K562 (cell line): ENCODE measurements around the gene PRUNE1. TPM values are rescaled to one million over a fixed set of nuclear protein-coding genes. Genes with fewer than 3 reads are reported as not detected.

ENCODE experiments used
- ATAC-seq: fragments of 200-7000 bp; cut with Tn5 transposase; 3 replicates; pipeline ENCODE4 v1.9.1; 2020; ENCODE audit warnings: moderate library complexity
- BruUV-seq: library from RNA; stranded (reverse); fragments of 400-500 nt; replicated peaks from 2 replicates; lab custom pipeline; 2021; lab: Mats Ljungman, UMichigan
- CTCF ChIA-PET: fragments of 300-600 bp; formaldehyde crosslinking; extraction: SDS; loops from one replicate; lab custom pipeline; 2021; ENCODE audit warnings: low intra/inter-chr PET ratio; lab: Yijun Ruan, JAX
- POLR2A ChIA-PET: fragments of 300-600, 350-650 bp; sonication (Branson Sonifier 250); formaldehyde crosslinking; extraction: SDS; loops from one replicate; lab custom pipeline; 2021; ENCODE audit warnings: antibody characterized with exemption, inconsistent platforms; lab: Yijun Ruan, JAX
- DNase-seq, 4 experiments: peaks; one replicate each; pipeline versions ENCODE4 v3.0.0 to v3.0.0-alpha.2; 2011 to 2018; ENCODE audit warnings: low spot score in 3 of 4, mixed read lengths in 3 of 4; ENCODE audit errors: extremely low read depth in 1 of 4
- FAIRE-seq: peaks from 2 replicates; lab custom pipeline; 2011; peaks lifted over from hg19 to GRCh38; lab: Jason Lieb, UNC
- H2AFZ ChIP-seq: 2 replicates; pipeline ENCODE4 v1.6.0; 2011; ENCODE audit warnings: low read depth, low read length, control low read depth, inconsistent platforms
- H3K27ac ChIP-seq: fragments of 200-600 bp; 3 replicates; pipeline ENCODE4 v1.8.0; 2011; ENCODE audit warnings: low read depth, mild to moderate bottlenecking, control low read depth, inconsistent platforms, low read length, moderate library complexity, mixed read lengths; ENCODE audit errors: extremely low read depth
- H3K27me3 ChIP-seq, 2 experiments: fragments of 300-600 bp in 1 of 2; 2 replicates in 1 of 2; 3 replicates in 1 of 2; pipeline versions ENCODE4 v1.6.0 to v1.8.0; 2011; ENCODE audit warnings: inconsistent platforms in 2 of 2, low read length in 2 of 2, mild to moderate bottlenecking in 1 of 2, mixed read lengths in 1 of 2, moderate library complexity in 1 of 2; ENCODE audit not compliant: control insufficient read depth in 2 of 2, insufficient read depth in 2 of 2
- H3K36me3 ChIP-seq: fragments of 300-600 bp; 3 replicates; pipeline ENCODE4 v1.8.0; 2011; ENCODE audit warnings: mild to moderate bottlenecking, low read length, inconsistent platforms; ENCODE audit not compliant: control insufficient read depth, insufficient read depth
- H3K4me1 ChIP-seq, 2 experiments: fragments of 200-600 bp in 1 of 2; replicated peaks in 1 of 2; 2 replicates in 1 of 2; 3 replicates in 1 of 2; pipeline versions ENCODE4 v1.5.1 to v1.8.0; 2011; ENCODE audit warnings: inconsistent platforms in 2 of 2, low read length in 2 of 2, mild to moderate bottlenecking in 1 of 2, mixed read lengths in 1 of 2, moderate library complexity in 1 of 2; ENCODE audit not compliant: control insufficient read depth in 2 of 2, insufficient read depth in 2 of 2
- H3K4me2 ChIP-seq: 2 replicates; pipeline ENCODE4 v1.6.1; 2011; ENCODE audit warnings: low read length, control low read depth, inconsistent platforms, mixed read lengths; ENCODE audit not compliant: insufficient read depth
- H3K4me3 ChIP-seq: fragments of 200-600 bp; sonication (generic), shearing (Covaris generic); 2 replicates; pipeline ENCODE4 v1.5.1; 2016; ENCODE audit warnings: control low read depth, inconsistent platforms
- H3K79me2 ChIP-seq: fragments of 200-600 bp; 3 replicates; pipeline ENCODE4 v1.8.0; 2011; ENCODE audit warnings: low read length, inconsistent platforms; ENCODE audit not compliant: control insufficient read depth, insufficient read depth
- H3K9ac ChIP-seq, 2 experiments: 2 replicates each; pipeline versions ENCODE4 v1.6.0 to v1.6.1; 2011; ENCODE audit warnings: low read depth in 2 of 2, low read length in 2 of 2, control low read depth in 1 of 2, inconsistent platforms in 1 of 2, mild to moderate bottlenecking in 1 of 2, mixed read lengths in 1 of 2; ENCODE audit not compliant: insufficient read depth in 1 of 2
- H3K9me1 ChIP-seq: one replicate; pipeline ENCODE4 v1.6.0; 2011; ENCODE audit warnings: inconsistent platforms, mild to moderate bottlenecking, low read length, moderate library complexity; ENCODE audit not compliant: control insufficient read depth, insufficient read depth
- H3K9me3 ChIP-seq: replicated peaks from 2 replicates; pipeline ENCODE4 v1.5.1; 2011; ENCODE audit warnings: low read depth, low read length, inconsistent platforms; ENCODE audit not compliant: control insufficient read depth, insufficient read depth
- H4K20me1 ChIP-seq: replicated peaks from 2 replicates; pipeline ENCODE4 v1.6.1; 2011; ENCODE audit warnings: low read length, inconsistent platforms, mixed read lengths; ENCODE audit not compliant: control insufficient read depth, insufficient read depth
- ATF7 ChIP-seq: fragments of 450-650 bp; IDR thresholded peaks from 2 replicates; pipeline ENCODE4 v1.7.1; 2014; ENCODE audit warnings: mild to moderate bottlenecking, moderate library complexity
- DPF2 ChIP-seq: fragments of 450-650 bp; IDR thresholded peaks from 2 replicates; pipeline ENCODE4 v1.6.1; 2016
- EHMT2 ChIP-seq: fragments of 450-650 bp; IDR thresholded peaks from 2 replicates; pipeline ENCODE4 v1.6.1; 2018; ENCODE audit warnings: antibody characterized with exemption
- KDM1A ChIP-seq, 2 experiments: fragments of 450-650 bp; IDR thresholded peaks; 2 replicates each; pipeline ENCODE4 v1.6.1; 2016; ENCODE audit warnings: mild to moderate bottlenecking in 2 of 2
- MAZ ChIP-seq, 2 experiments: fragments of 450-650 bp in 1 of 2; sonication (generic) in 1 of 2; formaldehyde crosslinking; IDR thresholded peaks in 1 of 2; conservative IDR thresholded peaks in 1 of 2; 2 replicates each; pipeline versions ENCODE4 v1.4.0 to v1.5.0; 2020; ENCODE audit warnings: mild to moderate bottlenecking in 1 of 2, missing genetic modification reagents in 1 of 2
- MEIS2 ChIP-seq: fragments of 450-650 bp; IDR thresholded peaks from 2 replicates; pipeline ENCODE4 v1.6.1; 2014; ENCODE audit warnings: mild to moderate bottlenecking; ENCODE audit not compliant: partially characterized antibody
- NCOA6 ChIP-seq: fragments of 450-650 bp; IDR thresholded peaks from 2 replicates; pipeline ENCODE4 v1.6.1; 2017; ENCODE audit warnings: mild to moderate bottlenecking
- RBBP5 ChIP-seq: fragments of 200-600 bp; sonication (generic); IDR thresholded peaks from 2 replicates; pipeline ENCODE4 v1.6.1; 2012; ENCODE audit warnings: borderline replicate concordance, mild to moderate bottlenecking, low read length, control low read depth, inconsistent platforms; ENCODE audit not compliant: insufficient read depth, poor library complexity, severe bottlenecking
- WGBS: fragments of 100-300 bp; shearing (Covaris generic); methylation state at CpG from one replicate; pipeline ENCODE4 v1.1.6; 2016; ENCODE audit warnings: low coverage, mixed read lengths; ENCODE audit not compliant: insufficient coverage; ENCODE audit errors: missing lambda C conversion rate; 5-methylcytosine and 5-hydroxymethylcytosine counted together
- in situ Hi-C: fragments of 300-500 bp; cut with MboI; formaldehyde crosslinking; loops from 4 replicates; pipeline ENCODE4 v1.15.0; 2018; ENCODE audit warnings: inconsistent platforms, mixed read lengths
- intact Hi-C: fragments of 100-400 bp; cut with micrococcal nuclease; formaldehyde crosslinking; loops from 2 replicates; pipeline ENCODE4 v1.14.2; 2022
- polyA plus RNA-seq, 8 experiments: library from polyadenylated mRNA; depleted of rRNA in 4 of 8; stranded (reverse) in 5 of 8; unstranded in 3 of 8; fragments of >200 nt; fragmentation: Nextera tagmentation in 2 of 8; fragmentation: Illumina TruSeq in 1 of 8; extraction: Ambion mirVana in 2 of 8; extraction: Trizol in 1 of 8; gene quantifications; 2 replicates each; pipeline versions ENCODE4 v1.2.1 to v1.2.3, GENCODE V29; 2011 to 2014; ENCODE audit warnings: inconsistent platforms in 1 of 8, missing spikeins in 1 of 8
- total RNA-seq, 7 experiments: library from RNA; depleted of rRNA in 6 of 7; stranded (reverse); fragments of >200 nt in 6 of 7; fragmentation: Illumina TruSeq in 2 of 7; extraction: Trizol in 2 of 7; gene quantifications; 2 replicates each; pipeline versions ENCODE4 v1.2.1 to v1.2.3, GENCODE V29; 2011 to 2021; ENCODE audit warnings: low replicate concordance in 1 of 7
- TF ChIP-seq, protein P1 (sequence below), 2 experiments: IDR thresholded peaks; 2 replicates each; pipeline ENCODE4 v1.6.1; 2011; ENCODE audit warnings: borderline replicate concordance in 1 of 2, control low read depth in 1 of 2, low read depth in 1 of 2, low read length in 1 of 2, mild to moderate bottlenecking in 1 of 2, mixed read lengths in 1 of 2, moderate library complexity in 1 of 2; ENCODE audit not compliant: insufficient read depth in 1 of 2, insufficient read length in 1 of 2, poor library complexity in 1 of 2, severe bottlenecking in 1 of 2; ENCODE audit errors: extremely low read depth in 1 of 2
- TF ChIP-seq, protein P2 (sequence below): fragments of 450-650 bp; IDR thresholded peaks from 2 replicates; pipeline ENCODE4 v1.6.1; 2018; ENCODE audit not compliant: partially characterized antibody
- TF ChIP-seq, protein P3 (sequence below), 2 experiments: fragments of 450-650 bp; IDR thresholded peaks; 2 replicates each; pipeline ENCODE4 v1.6.1; 2016
- TF ChIP-seq, protein P4 (sequence below): fragments of 450-650 bp; IDR thresholded peaks from 2 replicates; pipeline ENCODE4 v1.7.0; 2016; ENCODE audit warnings: borderline replicate concordance

The PRUNE1 gene
- total and polyA plus RNA-seq, 9 of the 15 experiments (the other 6 are each of a cell fraction or from before 2014, with no cell fraction given): 16.7 to 48.3 (median 26.2) TPM

GRCh38 chr1:151060007-151060656 lies 51.9 kb downstream of the PRUNE1 start, which contains the start of gene MLLT11:
Gene MLLT11, plus strand, starts transcription at chr1:151060397. Its CDS starts 6,828 bp downstream, at chr1:151067225.
- peak; percentile 46 for ATAC-seq
- Histone ChIP-seq H3K79me2 (peaks cover 95% of the 10 kb centered on the region), H3K4me3 (peak within 1 kb of the TSS; percentile 95), H3K27me3 (no peaks in the 10 kb centered on the region), H2AFZ (peak within 1 kb of the TSS; percentile 37), H3K4me1 (peaks cover 37 to 38% of the 10 kb centered on the region in 2 experiments), H4K20me1 (no peaks in the 10 kb centered on the region), H3K36me3 (peaks cover 48% of the 10 kb centered on the region), H3K9me3 (no peaks in the 10 kb centered on the region), H3K9ac (peak within 1 kb of the TSS; percentile 92 to 97), H3K27ac (peak within 1 kb of the TSS; percentile 91), H3K9me1 (no peaks in the 10 kb centered on the region), H3K4me2 (peak within 1 kb of the TSS; percentile 96)
- POLR2A ChIA-PET: interaction anchor here (0.6 to 2.0 kb wide), 12 partner anchors 8 to 595 kb away, joined by 3 to 10 read pairs (median 3); partner anchors contain the start of gene C1orf56
- DNase-seq: peak; percentile 40 to 93 (median 64)
- no TSS peak for BruUV-seq
- peak; percentile 71 for FAIRE-seq
- WGBS: 1% methylated on average over 14 of the region's 15 CpGs
- CTCF ChIA-PET: interaction anchor here (0.5 to 0.7 kb wide), 2 partner anchors 36 to 499 kb away, joined by 3 read pairs; no protein-coding TSS in a partner anchor
- intact Hi-C loops: no loop called here
- in situ Hi-C loops: no loop called here
- TF ChIP-seq, protein P1, sequence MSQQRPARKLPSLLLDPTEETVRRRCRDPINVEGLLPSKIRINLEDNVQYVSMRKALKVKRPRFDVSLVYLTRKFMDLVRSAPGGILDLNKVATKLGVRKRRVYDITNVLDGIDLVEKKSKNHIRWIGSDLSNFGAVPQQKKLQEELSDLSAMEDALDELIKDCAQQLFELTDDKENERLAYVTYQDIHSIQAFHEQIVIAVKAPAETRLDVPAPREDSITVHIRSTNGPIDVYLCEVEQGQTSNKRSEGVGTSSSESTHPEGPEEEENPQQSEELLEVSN (IDR thresholded peaks at IDR 0.05; ENCODE audit: borderline replicate concordance in 1 of 2, extremely low read depth in 1 of 2, insufficient read depth in 1 of 2, insufficient read length in 1 of 2, low read depth in 1 of 2, low read length in 1 of 2, poor library complexity in 1 of 2, severe bottlenecking in 1 of 2): peak in 1 of 2 experiments; percentile 14
- TF ChIP-seq, protein P2, sequence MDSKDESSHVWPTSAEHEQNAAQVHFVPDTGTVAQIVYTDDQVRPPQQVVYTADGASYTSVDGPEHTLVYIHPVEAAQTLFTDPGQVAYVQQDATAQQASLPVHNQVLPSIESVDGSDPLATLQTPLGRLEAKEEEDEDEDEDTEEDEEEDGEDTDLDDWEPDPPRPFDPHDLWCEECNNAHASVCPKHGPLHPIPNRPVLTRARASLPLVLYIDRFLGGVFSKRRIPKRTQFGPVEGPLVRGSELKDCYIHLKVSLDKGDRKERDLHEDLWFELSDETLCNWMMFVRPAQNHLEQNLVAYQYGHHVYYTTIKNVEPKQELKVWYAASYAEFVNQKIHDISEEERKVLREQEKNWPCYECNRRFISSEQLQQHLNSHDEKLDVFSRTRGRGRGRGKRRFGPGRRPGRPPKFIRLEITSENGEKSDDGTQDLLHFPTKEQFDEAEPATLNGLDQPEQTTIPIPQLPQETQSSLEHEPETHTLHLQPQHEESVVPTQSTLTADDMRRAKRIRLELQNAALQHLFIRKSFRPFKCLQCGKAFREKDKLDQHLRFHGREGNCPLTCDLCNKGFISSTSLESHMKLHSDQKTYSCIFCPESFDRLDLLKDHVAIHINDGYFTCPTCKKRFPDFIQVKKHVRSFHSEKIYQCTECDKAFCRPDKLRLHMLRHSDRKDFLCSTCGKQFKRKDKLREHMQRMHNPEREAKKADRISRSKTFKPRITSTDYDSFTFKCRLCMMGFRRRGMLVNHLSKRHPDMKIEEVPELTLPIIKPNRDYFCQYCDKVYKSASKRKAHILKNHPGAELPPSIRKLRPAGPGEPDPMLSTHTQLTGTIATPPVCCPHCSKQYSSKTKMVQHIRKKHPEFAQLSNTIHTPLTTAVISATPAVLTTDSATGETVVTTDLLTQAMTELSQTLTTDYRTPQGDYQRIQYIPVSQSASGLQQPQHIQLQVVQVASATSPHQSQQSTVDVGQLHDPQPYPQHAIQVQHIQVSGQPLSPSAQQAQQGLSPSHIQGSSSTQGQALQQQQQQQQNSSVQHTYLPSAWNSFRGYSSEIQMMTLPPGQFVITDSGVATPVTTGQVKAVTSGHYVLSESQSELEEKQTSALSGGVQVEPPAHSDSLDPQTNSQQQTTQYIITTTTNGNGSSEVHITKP: peak; percentile 82
- peak; percentile 36; the same call in 1 of the 2 replicates for TF ChIP-seq NCOA6
- TF ChIP-seq, protein P3, sequence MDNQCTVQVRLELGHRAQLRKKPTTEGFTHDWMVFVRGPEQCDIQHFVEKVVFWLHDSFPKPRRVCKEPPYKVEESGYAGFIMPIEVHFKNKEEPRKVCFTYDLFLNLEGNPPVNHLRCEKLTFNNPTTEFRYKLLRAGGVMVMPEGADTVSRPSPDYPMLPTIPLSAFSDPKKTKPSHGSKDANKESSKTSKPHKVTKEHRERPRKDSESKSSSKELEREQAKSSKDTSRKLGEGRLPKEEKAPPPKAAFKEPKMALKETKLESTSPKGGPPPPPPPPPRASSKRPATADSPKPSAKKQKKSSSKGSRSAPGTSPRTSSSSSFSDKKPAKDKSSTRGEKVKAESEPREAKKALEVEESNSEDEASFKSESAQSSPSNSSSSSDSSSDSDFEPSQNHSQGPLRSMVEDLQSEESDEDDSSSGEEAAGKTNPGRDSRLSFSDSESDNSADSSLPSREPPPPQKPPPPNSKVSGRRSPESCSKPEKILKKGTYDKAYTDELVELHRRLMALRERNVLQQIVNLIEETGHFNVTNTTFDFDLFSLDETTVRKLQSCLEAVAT (IDR thresholded peaks at IDR 0.05): peak in 1 of 2 experiments; percentile 35; a peak in 2 of 4 replicates
- TF ChIP-seq, protein P4, sequence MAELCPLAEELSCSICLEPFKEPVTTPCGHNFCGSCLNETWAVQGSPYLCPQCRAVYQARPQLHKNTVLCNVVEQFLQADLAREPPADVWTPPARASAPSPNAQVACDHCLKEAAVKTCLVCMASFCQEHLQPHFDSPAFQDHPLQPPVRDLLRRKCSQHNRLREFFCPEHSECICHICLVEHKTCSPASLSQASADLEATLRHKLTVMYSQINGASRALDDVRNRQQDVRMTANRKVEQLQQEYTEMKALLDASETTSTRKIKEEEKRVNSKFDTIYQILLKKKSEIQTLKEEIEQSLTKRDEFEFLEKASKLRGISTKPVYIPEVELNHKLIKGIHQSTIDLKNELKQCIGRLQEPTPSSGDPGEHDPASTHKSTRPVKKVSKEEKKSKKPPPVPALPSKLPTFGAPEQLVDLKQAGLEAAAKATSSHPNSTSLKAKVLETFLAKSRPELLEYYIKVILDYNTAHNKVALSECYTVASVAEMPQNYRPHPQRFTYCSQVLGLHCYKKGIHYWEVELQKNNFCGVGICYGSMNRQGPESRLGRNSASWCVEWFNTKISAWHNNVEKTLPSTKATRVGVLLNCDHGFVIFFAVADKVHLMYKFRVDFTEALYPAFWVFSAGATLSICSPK: peak; percentile 65; the same call in 1 of the 2 replicates
- TF ChIP-seq MAZ (CRISPR knock-in tag; conservative IDR thresholded peaks at IDR 0.05 in 1 of 2, IDR thresholded peaks at IDR 0.05 in 1 of 2): peak in 1 of 2 experiments; percentile 52; a peak in 2 of 4 replicates
- 0 out of 2 replicates have a peak, but pooled peaks have one; percentile 15 for TF ChIP-seq DPF2
- peak; percentile 9; the same call in 1 of the 2 replicates for TF ChIP-seq ATF7
- peak; percentile 64 for TF ChIP-seq MEIS2
- peak; percentile 19 for TF ChIP-seq RBBP5
- no peak for TF ChIP-seq EHMT2
- 0 out of 4 replicates have a peak, but pooled peaks of 1 of the 2 experiments have one; percentile 17 for TF ChIP-seq KDM1A (IDR thresholded peaks at IDR 0.05)
